HG03060 (cell line): ENCODE data around the gene EMX1.
"Not testable (repeated sequence)": the region's sequence is repeated elsewhere in the genome, so short reads cannot be mapped to it uniquely, and the experiment has no call there.

ENCODE experiments used
- ATAC-seq: cut with Tn5 transposase; IDR thresholded peaks from one replicate; pipeline ENCODE4 v1.9.1; 2021; ENCODE audit warnings: low read depth, moderate number of reproducible peaks; ENCODE audit not compliant: unreplicated experiment

The EMX1 gene

DNA sequence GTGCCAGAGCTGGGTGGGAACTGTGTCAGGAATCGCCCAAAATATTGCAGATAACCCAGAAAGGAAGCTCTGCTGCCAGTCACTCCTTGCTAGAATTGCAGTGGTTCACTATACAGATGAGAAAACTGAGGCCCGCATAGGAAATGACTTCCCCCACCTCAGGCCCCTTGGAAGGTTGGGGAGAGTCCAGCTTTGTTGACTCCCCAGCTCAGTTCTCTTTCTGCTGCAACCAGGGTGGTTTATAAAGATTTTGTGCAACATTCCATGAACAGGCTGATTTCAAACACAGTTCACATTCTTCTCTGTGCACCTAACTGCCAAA is 18.8 kb upstream of the EMX1 start:
- no peak for ATAC-seq

DNA sequence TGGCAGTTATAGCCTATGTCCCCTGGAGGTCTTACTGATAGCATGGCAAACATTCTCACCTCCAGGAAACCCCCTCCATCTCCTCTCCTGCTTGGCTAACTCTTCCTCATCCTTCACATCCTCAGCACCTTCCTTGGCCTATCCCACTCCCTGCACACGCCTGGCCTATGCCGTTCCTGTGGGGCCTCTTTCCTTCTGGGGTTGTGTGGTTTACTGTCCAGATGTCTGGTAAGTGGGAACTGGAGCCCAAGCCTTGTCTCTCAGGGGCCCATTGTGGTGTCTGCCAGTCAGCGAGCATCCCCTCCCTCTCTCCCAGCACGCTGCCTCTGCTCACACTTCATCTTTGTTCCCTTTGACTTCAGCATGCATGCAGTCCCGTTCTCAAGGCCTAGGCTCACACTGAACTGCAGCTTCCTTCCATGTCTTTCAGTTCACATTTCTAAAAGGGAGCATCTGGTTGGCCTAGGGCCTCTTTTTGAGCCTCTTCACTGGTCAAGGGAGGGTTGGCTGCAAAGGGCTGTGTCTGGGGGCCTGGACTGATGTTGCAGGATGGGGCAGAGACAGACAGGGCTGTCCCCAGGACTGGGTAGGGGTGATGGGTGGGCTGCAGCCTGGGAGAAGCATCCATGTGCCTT is 17.0 kb upstream of the EMX1 start:
- ATAC-seq = no peak

DNA sequence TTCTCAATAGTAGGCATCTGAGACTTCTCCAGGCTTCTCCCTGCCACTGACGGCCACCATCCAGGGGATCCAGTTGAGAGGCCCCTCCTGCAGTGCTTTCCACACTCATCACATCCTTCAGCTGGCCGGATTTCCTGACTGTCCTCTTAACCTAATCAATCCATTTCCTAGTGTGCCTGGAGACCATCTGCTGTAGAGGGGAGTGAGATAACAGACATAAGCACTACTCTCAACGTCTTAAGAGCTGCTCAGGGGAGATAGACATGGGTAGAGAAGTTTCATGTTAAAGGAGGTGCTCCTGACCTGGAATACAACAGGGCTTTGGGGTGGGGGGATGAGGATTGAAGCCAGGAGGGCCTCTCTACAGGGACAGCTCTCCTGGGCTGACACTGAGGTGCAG is 15.9 kb upstream of the EMX1 start:
- ATAC-seq = no peak

DNA sequence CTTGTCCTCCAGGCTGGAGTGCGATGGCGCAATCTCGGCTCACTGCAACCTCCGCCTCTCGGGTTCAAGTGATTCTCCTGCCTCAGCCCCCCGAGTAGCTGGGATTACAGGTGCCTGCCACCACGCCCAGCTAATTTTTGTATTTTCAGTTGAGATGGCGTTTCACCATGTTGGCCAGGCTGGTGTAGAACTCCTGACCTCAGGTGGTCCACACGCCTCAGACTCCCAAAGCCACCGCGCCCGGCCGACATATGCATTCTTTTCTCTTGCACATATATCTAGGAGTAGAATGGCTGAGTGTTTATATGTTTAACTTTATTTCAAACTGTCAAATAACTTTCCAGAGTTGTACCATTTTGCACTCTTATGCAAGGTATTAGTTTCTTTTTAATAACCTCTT is 9.9 kb upstream of the EMX1 start:
- not testable (repeated sequence) for ATAC-seq

DNA sequence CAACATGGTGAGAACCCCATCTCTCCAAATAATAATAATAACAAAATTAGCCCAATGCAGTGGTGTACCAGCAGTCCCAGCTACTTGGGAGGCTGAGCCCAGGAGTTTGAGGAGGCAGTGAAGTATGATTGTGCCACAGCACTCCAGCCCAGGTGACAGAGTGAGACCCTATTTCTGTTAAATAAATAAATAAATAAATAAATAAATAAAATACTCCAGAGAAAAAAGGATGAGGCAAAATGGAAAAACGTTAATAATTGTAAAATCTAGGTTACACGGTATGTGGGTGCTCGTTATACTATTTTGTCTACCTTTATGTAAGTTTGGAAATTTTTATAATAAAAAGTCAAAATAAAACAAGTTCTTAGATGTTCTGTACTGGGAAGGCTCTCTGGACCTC is 8.6 kb upstream of the EMX1 start:
- no peak for ATAC-seq

DNA sequence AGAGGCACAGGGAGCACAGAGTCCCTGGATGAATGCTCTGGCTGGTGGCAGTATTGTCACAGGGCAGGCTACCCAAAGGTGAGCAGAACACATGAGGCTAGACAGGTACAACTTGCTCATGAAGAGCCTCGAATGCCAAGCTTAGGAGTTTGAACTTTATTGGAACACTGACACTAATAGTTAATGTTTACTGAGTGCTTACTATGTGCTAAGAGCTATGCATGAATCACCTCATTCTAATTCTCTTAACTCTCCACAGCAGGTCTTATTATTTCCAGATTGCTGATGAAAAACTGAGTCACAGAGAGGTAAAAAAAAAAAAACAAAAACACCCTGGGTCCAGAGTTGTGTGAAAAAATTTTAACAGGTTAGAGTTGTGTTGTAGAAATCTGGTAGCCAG is 6.1 kb upstream of the EMX1 start:
- ATAC-seq = no peak

DNA sequence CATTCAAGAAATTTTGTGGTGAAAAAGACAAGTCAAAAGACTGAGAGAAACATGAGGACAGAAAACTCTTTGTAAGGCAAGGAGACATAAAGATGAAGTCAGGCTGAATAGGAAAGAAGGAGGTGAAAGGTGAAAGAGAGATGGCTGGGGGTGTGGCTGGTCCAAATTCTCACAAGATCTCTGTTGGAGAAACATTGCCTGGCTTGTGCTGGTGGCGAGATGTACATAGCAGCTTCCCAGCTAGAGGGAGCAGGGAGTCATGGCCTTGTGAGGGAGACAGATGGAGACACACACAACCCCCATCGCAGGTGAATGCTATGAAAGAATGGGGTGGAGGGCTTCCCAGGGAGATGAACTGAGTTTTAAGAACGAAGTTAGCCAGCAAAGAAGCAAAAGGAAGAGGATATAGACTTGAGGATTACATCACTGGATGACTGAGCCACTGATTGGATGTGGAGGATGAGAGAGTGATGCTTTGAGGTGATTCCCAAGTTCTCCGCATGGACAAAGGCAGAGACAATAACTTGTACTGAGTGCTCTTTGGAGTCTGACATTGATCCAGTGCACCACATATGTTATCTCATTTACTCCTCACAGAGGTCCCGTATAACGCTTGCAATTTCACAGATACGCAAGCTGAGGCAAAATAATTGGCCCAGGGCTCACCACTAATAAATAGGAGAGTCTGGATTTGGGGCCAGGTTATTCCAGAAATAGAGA is 3.7 kb upstream of the EMX1 start:
- no peak for ATAC-seq

DNA sequence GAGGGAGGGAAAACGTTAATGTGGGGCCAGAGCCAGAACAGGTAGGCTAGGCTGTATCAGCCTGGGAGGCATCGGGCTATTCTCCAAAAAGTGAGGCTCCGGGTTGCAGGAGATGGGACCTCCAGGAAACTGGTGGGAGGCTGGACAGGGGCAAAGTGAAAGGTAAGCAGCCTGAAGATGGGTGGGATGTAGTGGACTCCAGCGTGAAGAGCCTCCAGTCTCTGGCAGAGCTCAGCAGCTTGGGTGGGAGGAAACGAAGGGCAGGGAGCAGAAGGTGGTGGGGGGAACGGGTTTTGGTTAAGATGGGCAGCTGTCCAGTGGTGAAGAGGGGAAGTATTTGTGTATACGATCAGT is 3.1 kb upstream of the EMX1 start:
- ATAC-seq = no peak

DNA sequence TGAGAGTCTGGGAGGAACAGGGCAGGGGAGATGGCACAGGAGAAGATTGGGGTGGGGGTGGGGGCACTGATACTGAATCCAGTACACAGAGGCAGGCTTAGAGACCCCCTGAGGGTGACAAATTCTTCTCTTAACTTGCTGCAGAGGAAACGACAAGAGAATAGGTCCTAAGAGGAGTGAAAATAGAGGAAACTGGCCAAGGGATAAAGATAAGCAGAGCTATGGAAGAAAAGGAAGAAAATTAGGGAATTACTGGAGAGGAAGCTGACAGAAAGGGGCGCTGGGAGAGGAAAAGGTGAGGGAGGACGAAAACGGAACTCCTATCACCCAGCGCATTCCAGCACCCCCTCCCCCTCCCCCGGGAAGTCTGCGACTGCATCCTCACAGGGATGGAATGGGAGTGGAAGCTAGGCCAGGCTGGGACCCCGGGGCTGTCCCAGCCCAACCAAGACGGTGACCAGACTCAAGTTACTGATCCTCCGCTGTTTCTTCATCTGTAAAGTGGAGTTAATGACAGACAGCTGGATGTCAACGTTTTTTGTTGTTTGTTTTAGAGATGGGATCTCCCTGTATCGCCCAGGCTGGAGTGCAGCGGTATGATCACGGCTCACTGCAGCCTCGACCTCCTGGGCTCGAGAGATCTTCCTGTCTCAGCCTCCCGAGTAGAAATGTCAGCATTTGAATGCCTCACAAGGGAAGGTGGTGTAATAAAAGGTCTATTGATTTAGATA is 2.6 kb upstream of the EMX1 start:
- ATAC-seq = no peak

DNA sequence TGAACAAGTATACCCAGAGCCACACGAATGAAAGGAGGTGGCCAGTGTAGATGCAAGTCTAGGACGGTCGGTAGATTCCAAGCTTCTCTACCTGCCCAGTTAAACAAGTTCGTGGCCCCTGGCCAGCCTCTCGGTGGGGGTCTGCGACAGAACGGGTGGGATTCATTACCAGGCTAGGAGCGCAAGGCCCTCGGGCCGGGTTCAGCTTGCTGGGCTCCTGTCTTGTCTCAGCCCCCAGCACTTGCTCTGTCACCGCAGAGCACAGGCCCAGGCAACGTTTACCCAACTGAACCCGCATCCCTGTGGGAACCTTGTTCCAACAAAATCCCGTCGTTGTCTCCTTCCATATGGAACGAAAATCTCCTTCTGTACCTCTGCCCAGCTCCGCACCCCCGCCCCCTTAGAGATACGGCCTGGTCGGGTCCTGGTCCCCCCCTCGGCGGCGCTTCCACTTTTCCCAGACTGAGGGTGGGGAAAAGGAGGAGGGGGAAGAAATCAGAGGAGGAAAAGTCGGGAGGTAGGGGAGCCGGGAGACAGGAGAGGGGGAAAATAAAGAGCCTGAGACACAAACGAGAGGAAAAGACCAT is 1.9 kb upstream of the EMX1 start:
- no peak for ATAC-seq

DNA sequence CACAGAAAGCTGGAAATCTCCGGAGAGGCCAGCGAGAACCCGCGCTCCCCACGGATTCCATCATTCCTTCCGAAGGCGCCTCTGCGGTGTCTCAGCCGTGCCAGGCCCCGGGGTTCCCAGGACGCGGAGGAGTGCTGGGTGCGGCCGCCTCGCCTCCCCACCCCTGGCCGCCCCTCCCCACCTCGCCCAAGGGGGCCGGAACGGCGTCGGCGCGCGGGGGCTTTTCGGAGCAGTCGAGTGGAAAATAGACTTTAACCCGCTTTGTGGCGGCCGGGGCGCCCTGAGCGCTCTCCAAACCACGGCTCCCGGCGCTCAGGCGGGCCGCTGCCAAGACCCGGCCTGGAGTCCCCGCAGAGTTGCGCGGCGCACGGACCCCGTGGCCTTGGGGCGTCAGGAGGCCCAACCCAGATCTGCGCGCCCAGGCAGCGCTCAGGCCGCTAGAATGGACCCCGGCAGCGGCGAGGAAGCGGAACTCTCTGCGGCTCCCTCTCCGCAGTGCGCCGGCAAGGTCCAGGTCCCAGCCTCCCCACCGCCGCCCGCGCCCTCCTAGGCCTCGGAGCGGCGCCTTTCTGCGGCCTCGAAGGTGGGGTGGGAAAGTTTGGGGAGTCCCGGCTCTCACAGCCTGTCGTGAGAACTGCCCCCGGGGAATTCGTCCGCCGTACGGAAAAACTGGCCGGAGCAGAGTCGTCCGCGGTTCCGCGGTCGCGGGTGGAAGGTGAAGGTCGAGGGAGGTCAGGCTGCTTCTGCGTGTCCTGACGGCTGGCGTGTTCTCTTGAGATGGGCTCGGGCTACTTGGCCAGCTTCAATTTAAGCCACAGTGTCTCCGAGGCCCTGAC is 1.2 kb upstream of the EMX1 start:
- ATAC-seq = no peak

DNA sequence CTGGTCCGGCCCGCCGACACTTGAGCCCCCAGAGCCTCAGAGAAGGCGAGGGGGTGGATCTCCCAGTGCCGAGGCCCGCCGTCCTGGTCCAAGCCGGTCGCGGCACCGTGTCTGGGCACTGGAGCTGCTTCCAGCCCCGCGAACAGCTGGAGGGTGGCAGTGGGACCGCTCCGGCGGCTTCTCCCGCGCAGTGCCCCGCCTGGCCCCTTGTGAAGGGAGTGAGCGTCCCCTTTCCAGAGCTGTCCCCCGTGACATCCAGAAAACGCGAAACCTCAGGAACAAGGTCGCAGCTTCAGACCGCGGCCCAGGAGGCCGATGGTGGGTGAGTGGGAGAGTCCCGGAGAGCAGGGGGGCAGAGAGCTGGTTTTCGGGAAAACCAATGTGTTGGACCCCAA is 579 bp upstream of the EMX1 start:
- ATAC-seq = no peak

DNA sequence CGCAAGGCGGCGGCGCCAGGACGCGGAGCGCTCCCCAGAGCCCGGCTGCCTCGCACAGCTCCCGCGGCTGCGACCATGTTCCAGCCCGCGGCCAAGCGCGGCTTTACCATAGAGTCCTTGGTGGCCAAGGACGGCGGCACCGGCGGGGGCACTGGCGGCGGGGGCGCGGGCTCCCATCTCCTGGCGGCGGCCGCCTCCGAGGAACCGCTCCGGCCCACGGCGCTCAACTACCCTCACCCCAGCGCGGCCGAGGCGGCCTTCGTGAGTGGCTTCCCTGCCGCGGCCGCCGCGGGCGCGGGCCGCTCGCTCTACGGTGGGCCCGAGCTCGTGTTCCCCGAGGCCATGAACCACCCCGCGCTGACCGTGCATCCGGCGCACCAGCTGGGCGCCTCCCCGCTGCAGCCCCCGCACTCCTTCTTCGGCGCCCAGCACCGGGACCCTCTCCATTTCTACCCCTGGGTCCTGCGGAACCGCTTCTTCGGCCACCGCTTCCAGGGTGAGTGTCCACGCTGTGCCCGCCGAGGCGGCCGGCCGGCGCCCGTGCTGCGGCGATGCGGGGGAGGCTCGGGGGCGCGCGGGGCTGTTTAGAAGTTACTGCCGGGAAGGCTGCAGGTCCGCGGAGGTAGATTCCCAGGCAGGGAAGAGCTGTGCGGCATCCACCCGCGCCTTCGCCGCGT is 696 bp downstream of the EMX1 start:
- ATAC-seq = no peak

DNA sequence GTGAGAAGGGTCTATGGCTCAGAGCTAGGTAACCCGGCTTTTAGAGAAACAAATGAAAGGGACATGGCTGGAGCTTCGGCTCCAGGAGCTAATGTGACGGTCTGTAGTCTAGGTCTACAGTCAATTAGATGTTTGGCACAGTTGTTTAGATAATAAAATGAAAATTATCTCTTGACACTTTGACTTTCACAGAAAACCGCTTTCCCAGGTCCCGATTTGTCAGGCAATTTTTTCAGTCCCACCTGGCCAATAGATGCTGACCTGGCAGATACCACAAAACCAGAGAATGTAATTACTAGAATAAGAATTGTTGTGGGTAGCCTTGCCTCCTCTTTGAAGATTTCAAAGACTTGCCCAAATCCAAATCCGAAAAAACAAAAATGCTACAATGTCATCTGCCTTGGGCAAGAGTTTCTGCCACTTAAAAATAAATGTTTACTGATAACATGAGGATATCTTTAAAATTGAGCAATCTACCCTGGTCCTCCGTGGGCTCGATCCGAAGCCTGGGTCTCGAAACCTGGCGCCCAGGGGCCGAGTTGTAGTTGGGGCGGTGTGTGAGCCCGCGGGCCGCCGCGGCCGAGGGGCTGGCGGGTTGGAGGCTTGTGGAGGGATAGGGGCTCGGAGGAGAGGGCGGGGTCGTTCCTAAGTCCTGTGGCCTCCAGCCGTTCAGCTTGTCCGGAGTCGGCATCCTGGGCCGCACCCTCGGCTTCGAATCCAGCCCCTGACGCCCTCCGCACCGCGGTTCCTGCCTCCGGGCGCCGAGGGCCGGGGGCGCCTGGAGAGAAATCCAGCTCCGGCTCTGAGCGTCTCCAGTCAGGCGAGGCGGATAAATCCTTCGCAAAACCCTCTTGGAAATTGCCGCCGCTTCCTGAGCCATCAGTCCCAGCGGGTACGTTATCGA is 2.3 kb downstream of the EMX1 start:
- ATAC-seq = no peak

DNA sequence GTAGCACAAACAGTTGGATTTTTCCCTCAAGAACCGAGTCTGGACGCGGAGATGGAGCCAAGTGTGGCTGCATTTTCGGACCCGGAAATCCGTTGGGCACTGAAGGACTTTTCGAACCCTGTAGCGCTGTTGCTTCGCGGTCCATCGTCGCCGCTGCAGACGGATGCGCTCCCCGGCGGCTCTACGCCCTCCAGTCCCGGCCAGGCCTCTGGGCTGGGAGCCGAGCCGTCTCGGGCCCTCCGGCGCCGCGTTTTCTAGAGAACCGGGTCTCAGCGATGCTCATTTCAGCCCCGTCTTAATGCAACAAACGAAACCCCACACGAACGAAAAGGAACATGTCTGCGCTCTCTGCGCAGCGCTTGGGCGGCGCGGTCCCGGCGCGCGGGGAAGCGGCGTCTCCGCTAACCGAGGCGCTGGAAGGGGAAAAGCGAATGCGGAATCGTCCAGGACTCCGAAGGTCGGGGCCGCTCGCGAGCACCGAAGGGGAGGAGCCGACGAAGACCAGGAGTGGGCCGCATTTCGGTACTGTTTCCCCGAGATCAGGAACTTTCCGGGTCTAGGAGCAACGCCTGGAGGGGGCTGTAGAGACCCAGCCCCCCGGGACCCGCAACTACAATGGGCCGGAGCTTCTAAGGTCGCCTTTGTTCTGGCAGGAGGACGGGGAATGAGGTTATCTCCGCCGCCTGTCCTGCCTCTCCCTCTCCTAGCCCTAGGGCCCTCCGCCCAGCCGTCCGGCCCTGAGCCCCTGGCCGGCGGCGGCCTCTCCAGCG is 3.2 kb downstream of the EMX1 start:
- ATAC-seq = no peak

DNA sequence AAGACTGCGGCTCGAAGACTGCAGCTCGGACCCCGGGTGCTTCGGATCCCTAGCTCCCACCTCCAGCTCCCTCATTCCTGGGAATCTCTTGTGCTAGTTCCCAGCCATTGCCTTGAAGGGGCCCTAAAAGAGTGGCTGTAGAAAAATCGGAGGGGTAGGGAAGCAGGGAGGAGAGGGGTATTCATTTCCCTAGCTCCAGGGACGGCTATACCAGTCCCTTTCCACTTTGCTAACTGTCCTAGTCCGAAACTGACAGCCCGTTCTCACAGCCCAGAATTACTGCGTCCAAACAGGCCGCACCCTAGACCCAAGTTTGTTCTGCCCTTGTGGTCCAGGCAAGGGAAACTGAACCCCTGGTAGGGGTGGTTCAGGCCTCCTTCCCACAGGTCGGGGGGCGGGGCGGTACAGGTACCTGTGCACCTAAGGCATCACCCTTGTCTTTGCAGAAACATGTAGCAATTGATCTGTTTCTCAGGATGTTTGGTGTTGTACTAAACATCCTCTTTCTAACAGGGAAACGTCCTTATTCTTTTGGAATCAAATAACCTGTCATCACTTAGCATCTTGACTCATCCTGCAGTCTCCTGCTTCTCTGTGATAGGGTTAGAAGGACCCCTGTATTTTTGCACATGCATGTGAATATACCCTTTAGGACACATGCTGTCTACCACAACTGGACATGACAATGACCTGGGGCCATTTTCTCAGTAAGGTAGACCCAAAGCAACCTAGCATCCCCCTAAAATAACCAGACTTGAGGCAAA is 4.0 kb downstream of the EMX1 start:
- no peak for ATAC-seq

DNA sequence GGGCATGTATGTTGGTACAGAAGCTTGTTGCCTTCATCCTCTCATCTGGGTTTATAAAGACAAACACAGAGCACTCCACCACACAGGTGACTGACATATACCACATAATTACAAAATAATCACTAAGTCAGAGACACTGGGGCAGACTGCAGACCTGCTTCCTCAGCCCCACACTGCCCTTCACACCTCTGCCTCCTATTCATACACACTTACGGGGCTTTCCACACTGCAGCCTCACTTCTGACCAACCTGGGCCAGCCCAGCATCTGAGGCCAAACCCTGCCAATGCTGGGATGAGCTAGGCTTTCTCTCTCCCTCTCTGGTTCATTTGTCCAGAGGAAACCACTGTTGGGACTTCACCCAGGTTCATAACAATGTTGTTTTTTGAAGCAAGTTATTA is 4.5 kb downstream of the EMX1 start:
- no peak for ATAC-seq

DNA sequence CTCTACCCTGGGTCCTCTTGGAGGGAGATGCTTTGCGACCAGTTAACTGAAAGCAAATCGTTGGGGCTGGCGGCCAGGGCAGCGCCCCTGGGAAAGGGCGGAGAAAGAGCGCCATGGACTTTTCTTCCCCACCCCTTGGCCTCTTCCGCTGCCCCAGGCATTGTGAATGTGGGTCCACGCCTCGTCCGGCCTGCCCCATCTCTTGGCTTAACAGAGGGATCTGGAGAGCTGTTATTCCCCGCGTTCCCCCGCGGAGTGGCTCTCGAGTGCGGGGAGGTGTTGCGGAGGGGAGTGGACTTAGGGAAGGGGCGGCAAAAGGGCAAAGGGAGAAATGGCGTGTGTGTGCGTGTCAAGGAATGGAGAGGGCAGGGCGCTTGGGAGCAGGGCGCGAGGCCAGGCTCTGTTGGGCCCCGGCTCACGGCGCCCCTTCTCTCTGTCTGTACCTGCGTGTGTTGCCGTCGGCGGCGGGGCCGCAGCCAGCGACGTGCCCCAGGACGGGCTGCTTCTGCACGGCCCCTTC is 6.6 kb downstream of the EMX1 start:
- ATAC-seq = no peak
